ENCODE results near the gene SGCD. TPM values are rescaled to one million over a fixed set of nuclear protein-coding genes. Genes with fewer than 3 reads are reported as not detected.

The SGCD gene
- total RNA-seq, 1 experiment from 2014 or later = not detected

- no peak for TF ChIP-seq SIN3A (IDR thresholded peaks at IDR 0.05; ENCODE audit: borderline replicate concordance, insufficient read depth, low read depth, low read length)
- no peak for TF ChIP-seq POLR2AphosphoS5 (IDR thresholded peaks at IDR 0.05; ENCODE audit: low read depth, low read length)
- no peak for TF ChIP-seq REST (IDR thresholded peaks at IDR 0.05; ENCODE audit: insufficient read depth in 1 of 2, low read depth in 2 of 2, low read length in 1 of 2)
- TF ChIP-seq TCF7L2 (IDR thresholded peaks at IDR 0.05; ENCODE audit: low read depth, low read length) = no peak
- TF ChIP-seq CTCF (IDR thresholded peaks at IDR 0.05) = no peak
- ATAC-seq (no peak), DNase-seq (ENCODE audit: low read depth, low spot score) (no peak)
- H3K36me3 ChIP-seq (ENCODE audit: control insufficient read depth, insufficient read depth, low read length) = no peaks in the 10 kb centered on the region
- no peaks in the 10 kb centered on the region for H3K27me3 ChIP-seq (ENCODE audit: control insufficient read depth, insufficient read depth, low read length)
- ChIA-PET CTCF (no interaction called here), POLR2A (no interaction called here)
- in situ Hi-C loops (cut with HindIII; ENCODE audit: low pct_unique_long_range_greater_than_20kb, low sequenced_read_pairs) (no loop called here), intact Hi-C loops (cut with micrococcal nuclease; ENCODE audit: unreplicated experiment) (no loop called here)
- no peaks in the 10 kb centered on the region for H3K4me1 ChIP-seq (ENCODE audit: control insufficient read depth, insufficient read depth, low read length)
- no TSS peak for BruUV-seq (replicated peaks)
- H3K27ac ChIP-seq (ENCODE audit: low read length) = no peak overlapping the region
- no peaks in the 10 kb centered on the region for H3K9me3 ChIP-seq (ENCODE audit: control insufficient read depth, insufficient read depth, low read depth, low read length)
- H3K4me3 ChIP-seq (ENCODE audit: low read depth in 2 of 2, low read length in 2 of 2) = no peak overlapping the region
Observed at GRCh38 chr5:156414391-156414790, 87.4 kb downstream of the SGCD start.

GRCh38 chr5:156419661-156420060 lies 92.7 kb downstream of the SGCD start:
- ATAC-seq = no peak
- no peaks in the 10 kb centered on the region for H3K27me3 ChIP-seq (ENCODE audit: control insufficient read depth, insufficient read depth, low read length)
- in situ Hi-C loops (cut with HindIII; ENCODE audit: low pct_unique_long_range_greater_than_20kb, low sequenced_read_pairs) (no loop called here), intact Hi-C loops (cut with micrococcal nuclease; ENCODE audit: unreplicated experiment) (no loop called here)
- H3K27ac ChIP-seq (ENCODE audit: low read length) = no peak overlapping the region
- no TSS peak for BruUV-seq (replicated peaks)
- H3K4me3 ChIP-seq (ENCODE audit: low read depth in 2 of 2, low read length in 2 of 2) = no peak overlapping the region
- no peaks in the 10 kb centered on the region for H3K9me3 ChIP-seq (ENCODE audit: control insufficient read depth, insufficient read depth, low read depth, low read length)
- CTCF ChIA-PET = no interaction called here
- no peak for DNase-seq (ENCODE audit: low read depth, low spot score)
- POLR2A ChIA-PET = no interaction called here
- no peak for TF ChIP-seq CTCF (IDR thresholded peaks at IDR 0.05)
- TF ChIP-seq SIN3A (IDR thresholded peaks at IDR 0.05; ENCODE audit: borderline replicate concordance, insufficient read depth, low read depth, low read length) = no peak
- no peak for TF ChIP-seq POLR2AphosphoS5 (IDR thresholded peaks at IDR 0.05; ENCODE audit: low read depth, low read length)
- TF ChIP-seq TCF7L2 (IDR thresholded peaks at IDR 0.05; ENCODE audit: low read depth, low read length) = no peak
- TF ChIP-seq REST (IDR thresholded peaks at IDR 0.05; ENCODE audit: insufficient read depth in 1 of 2, low read depth in 2 of 2, low read length in 1 of 2) = no peak
- H3K36me3 ChIP-seq (ENCODE audit: control insufficient read depth, insufficient read depth, low read length) = no peaks in the 10 kb centered on the region
- H3K4me1 ChIP-seq (ENCODE audit: control insufficient read depth, insufficient read depth, low read length) = no peaks in the 10 kb centered on the region

Data from Panc1 (cell line).